Testis (tissue), 3 donors: ENCODE data around the gene PRKAG1. TPM values are rescaled to one million over a fixed set of nuclear protein-coding genes. Genes with fewer than 3 reads are reported as not detected.

Experiments used
- DNase-seq: peaks from one replicate; pipeline ENCODE4 v3.0.0-alpha.2; 2019
- H3K27ac ChIP-seq, 2 donors: fragments of 200-600 bp; sonication (generic); one replicate each; pipeline ENCODE4 v1.5.1; 2019
- H3K27me3 ChIP-seq: fragments of 200-600 bp; sonication (generic); one replicate; pipeline ENCODE4 v1.5.1; 2019
- H3K36me3 ChIP-seq: fragments of 200-600 bp; sonication (generic); one replicate; pipeline ENCODE4 v1.5.1; 2017; ENCODE audit warnings: low read depth; ENCODE audit errors: missing control alignments
- H3K4me1 ChIP-seq: fragments of 200-600 bp; sonication (generic); one replicate; pipeline ENCODE4 v1.5.1; 2019
- H3K4me3 ChIP-seq, 2 donors: fragments of 200-600 bp; sonication (generic); one replicate each; pipeline ENCODE4 v1.5.1; 2017 to 2019
- H3K9me3 ChIP-seq: fragments of 200-600 bp; sonication (generic); one replicate; pipeline ENCODE4 v1.5.1; 2017
- CTCF ChIP-seq, 3 experiments: fragments of 450-650 bp in 2 of 3; fragments of 200-600 bp in 1 of 3; sonication (generic) in 1 of 3; IDR thresholded peaks; one replicate each; pipeline ENCODE4 v1.5.1; 2016 to 2019; ENCODE audit warnings: antibody characterized with exemption in 3 of 3, mild to moderate bottlenecking in 2 of 3, moderate library complexity in 1 of 3
- POLR2A ChIP-seq: fragments of 450-650 bp; IDR thresholded peaks from one replicate; pipeline ENCODE4 v1.6.1; 2017; ENCODE audit warnings: antibody characterized with exemption, mild to moderate bottlenecking, moderate library complexity
- WGBS, 2 donors: methylation state at CpG; one replicate each; pipeline ENCODE4 v1.1.5; 2018; 5-methylcytosine and 5-hydroxymethylcytosine counted together
- intact Hi-C: fragments of 100-400 bp; cut with DNase I; formaldehyde crosslinking; loops from one replicate; pipeline ENCODE4 v1.15.1; 2023; ENCODE audit warnings: low total_unique reads
- polyA plus RNA-seq: library from polyadenylated mRNA; stranded (reverse); fragments of 350-450 nt; fragmentation: Illumina TruSeq; extraction: RNeasy Lipid Tissue Mini Kit (QIAGEN cat#74804); gene quantifications from one replicate; pipeline ENCODE4 v1.2.3, GENCODE V29; 2014; ENCODE audit warnings: low read depth, low replicate concordance; ENCODE audit not compliant: insufficient read depth
- total RNA-seq, 2 donors: library from RNA; depleted of rRNA; stranded (reverse); fragments of >200 nt; gene quantifications; one replicate each; pipeline ENCODE4 v1.2.3, GENCODE V29; 2016

PRKAG1 gene
- total and polyA plus RNA-seq, 3 donors from 2014 or later = 52.7 to 80.7 (median 59.6) TPM

GRCh38 chr12:48973941-48974673 lies 44.5 kb downstream of the PRKAG1 start:
- TF ChIP-seq CTCF (IDR thresholded peaks at IDR 0.05) (peak in 2 of 3 experiments; percentile 40 to 56), POLR2A (no peak)
- H3K4me3 ChIP-seq = no peak overlapping the region
- H3K36me3 ChIP-seq = no peaks in the 10 kb centered on the region
- peaks cover 21% of the 10 kb centered on the region for H3K4me1 ChIP-seq
- intact Hi-C loops = no loop called here
- H3K9me3 ChIP-seq = no peaks in the 10 kb centered on the region
- H3K27me3 ChIP-seq = no peaks in the 10 kb centered on the region
- no peak overlapping the region for H3K27ac ChIP-seq
- WGBS, 2 donors = 40 to 45% methylated on average over 14 to 19 of the region's 19 CpGs
- peak; percentile 58 for DNase-seq

DNA sequence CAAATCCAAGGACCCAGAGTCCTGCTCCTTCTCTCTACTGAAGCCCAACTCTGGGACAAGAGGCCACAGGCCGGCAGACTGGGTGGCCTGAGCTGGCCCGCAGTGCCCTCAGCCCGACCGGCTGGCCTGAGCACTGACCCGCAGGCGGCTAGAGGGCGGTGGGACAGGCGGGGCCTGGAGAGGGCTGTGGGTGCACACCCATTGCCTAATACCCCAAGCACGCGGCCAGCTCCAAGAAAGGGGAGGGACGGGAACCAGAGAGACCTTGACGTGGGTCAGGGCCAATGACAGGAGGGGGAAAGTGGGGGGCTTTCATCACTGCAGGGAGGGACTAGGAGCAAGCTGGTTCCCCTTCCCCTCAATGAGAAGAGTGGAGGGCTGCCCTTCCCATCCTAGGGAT lies 45.0 kb downstream of the PRKAG1 start:
- H3K9me3 ChIP-seq = no peaks in the 10 kb centered on the region
- no peaks in the 10 kb centered on the region for H3K36me3 ChIP-seq
- no peak for DNase-seq
- TF ChIP-seq CTCF (IDR thresholded peaks at IDR 0.05) = no peak
- no peak for TF ChIP-seq POLR2A
- 33 to 45% methylated on average over 12 of the region's 12 CpGs for WGBS, 2 donors
- intact Hi-C loops = no loop called here
- H3K4me1 ChIP-seq = peaks cover 15% of the 10 kb centered on the region
- H3K4me3 ChIP-seq = no peak overlapping the region
- H3K27me3 ChIP-seq = no peaks in the 10 kb centered on the region
- no peak overlapping the region for H3K27ac ChIP-seq

GRCh38 chr12:48972952-48973483 lies 45.6 kb downstream of the PRKAG1 start:
- Histone ChIP-seq H3K36me3 (no peaks in the 10 kb centered on the region), H3K27me3 (no peaks in the 10 kb centered on the region), H3K27ac (no peak overlapping the region), H3K4me1 (peaks cover 12% of the 10 kb centered on the region), H3K4me3 (no peak overlapping the region), H3K9me3 (no peaks in the 10 kb centered on the region)
- no peak for TF ChIP-seq POLR2A
- no peak for TF ChIP-seq CTCF (IDR thresholded peaks at IDR 0.05)
- intact Hi-C loops = no loop called here
- 33 to 57% methylated on average over 1 to 3 of the region's 3 CpGs for WGBS, 2 donors
- no peak for DNase-seq

DNA sequence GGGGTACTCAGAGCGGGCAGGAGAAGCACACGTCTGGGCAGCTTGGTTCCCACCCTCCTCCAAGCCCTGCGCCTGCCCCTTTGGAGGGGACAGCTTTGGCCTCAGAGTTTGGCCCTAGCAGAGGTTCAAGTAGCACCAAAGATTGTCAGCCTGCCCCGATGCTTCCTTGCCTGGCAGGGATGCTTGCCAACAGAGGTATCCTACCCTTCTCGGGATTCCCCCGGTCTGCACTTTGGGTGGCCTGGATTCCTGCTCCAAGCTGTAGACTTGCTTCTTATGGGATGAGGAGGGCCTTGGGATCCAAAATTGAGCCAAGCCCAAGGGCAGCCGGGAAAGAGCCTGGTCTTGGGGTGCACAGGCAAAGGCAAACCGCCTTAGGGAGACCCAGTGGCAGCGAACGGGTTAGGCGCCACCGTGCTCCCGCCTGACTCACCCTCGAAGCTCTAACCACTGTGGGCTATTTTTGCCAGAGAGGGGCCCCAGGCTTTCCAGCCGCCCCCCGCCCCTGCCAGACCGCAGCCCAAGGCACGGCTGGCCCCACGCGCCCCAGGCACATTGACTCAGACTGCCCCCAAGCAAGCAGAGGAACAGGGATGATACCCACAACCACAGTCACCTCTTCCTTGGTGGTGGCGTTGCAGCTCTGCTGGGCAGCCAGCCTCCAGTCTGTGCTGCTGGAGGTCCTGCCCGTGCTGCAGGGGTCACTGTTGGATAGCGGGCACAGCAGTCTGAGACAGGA lies 46.2 kb downstream of the PRKAG1 start:
- TF ChIP-seq POLR2A = no peak
- TF ChIP-seq CTCF (IDR thresholded peaks at IDR 0.05) = no peak
- Histone ChIP-seq H3K4me1 (peaks cover 12% of the 10 kb centered on the region), H3K27ac (no peak overlapping the region), H3K4me3 (no peak overlapping the region), H3K36me3 (no peaks in the 10 kb centered on the region), H3K9me3 (no peaks in the 10 kb centered on the region), H3K27me3 (no peaks in the 10 kb centered on the region)
- DNase-seq = no peak
- 50 to 55% methylated on average over 7 to 23 of the region's 23 CpGs for WGBS, 2 donors
- intact Hi-C loops = no loop called here
